K562 (cell line): Measurements from ENCODE around the gene GOLGA8K.
"Not testable (repeated sequence)": the region's sequence is repeated elsewhere in the genome, so short reads cannot be mapped to it uniquely, and the experiment has no call there.

Experiments used
- POLR2A ChIP-seq: fragments of 450-650 bp; conservative IDR thresholded peaks from 2 replicates; pipeline ENCODE4 v1.6.1; 2016
- SIN3A ChIP-seq, 2 experiments: fragments of 150-350 bp in 1 of 2; IDR thresholded peaks; 2 replicates each; pipeline ENCODE4 v1.6.1; 2011 to 2016; ENCODE audit warnings: borderline replicate concordance in 2 of 2, low read depth in 2 of 2, low read length in 2 of 2, mild to moderate bottlenecking in 2 of 2, moderate library complexity in 2 of 2; ENCODE audit not compliant: control insufficient read depth in 1 of 2
- TAF15 ChIP-seq: fragments of 200-400 bp; formaldehyde crosslinking; IDR thresholded peaks from 2 replicates; pipeline ENCODE4 v1.6.1; 2017; ENCODE audit warnings: mild to moderate bottlenecking, low read depth, low read length, moderate library complexity
- ZNF174 ChIP-seq: fragments of 250-450 bp; sonication (Bioruptor Pico); IDR thresholded peaks from 2 replicates; pipeline ENCODE4 v1.4.0; 2020; ENCODE audit warnings: mild to moderate bottlenecking
- TF ChIP-seq, protein P1 (sequence below), 3 experiments: IDR thresholded peaks in 2 of 3; conservative IDR thresholded peaks in 1 of 3; 2 replicates each; pipeline ENCODE4 v1.5.1; 2011 to 2012; ENCODE audit warnings: low read length in 3 of 3, mild to moderate bottlenecking in 3 of 3, control low read depth in 2 of 3, improper control_type of control experiment in 1 of 3, inconsistent platforms in 1 of 3, low read depth in 1 of 3, mixed read lengths in 1 of 3, moderate library complexity in 1 of 3; ENCODE audit not compliant: insufficient read depth in 2 of 3
- TF ChIP-seq, protein P2 (sequence below): fragments of 250-450 bp; sonication (Bioruptor Pico); IDR thresholded peaks from 2 replicates; pipeline ENCODE4 v1.8.0; 2022; ENCODE audit warnings: moderate library complexity, mild to moderate bottlenecking, inconsistent platforms
- TF ChIP-seq, protein P3 (sequence below): fragments of 450-650 bp; IDR thresholded peaks from 2 replicates; pipeline ENCODE4 v1.6.1; 2016; ENCODE audit warnings: antibody characterized with exemption
- TF ChIP-seq, protein P4 (sequence below): sonication (generic); formaldehyde crosslinking; IDR thresholded peaks from 2 replicates; pipeline ENCODE4 v1.8.0; 2023; ENCODE audit warnings: mild to moderate bottlenecking, missing genetic modification reagents
- TF ChIP-seq, protein P5 (sequence below): sonication (generic); formaldehyde crosslinking; IDR thresholded peaks from 2 replicates; pipeline ENCODE4 v1.8.1; 2022; ENCODE audit warnings: missing genetic modification reagents

DNA sequence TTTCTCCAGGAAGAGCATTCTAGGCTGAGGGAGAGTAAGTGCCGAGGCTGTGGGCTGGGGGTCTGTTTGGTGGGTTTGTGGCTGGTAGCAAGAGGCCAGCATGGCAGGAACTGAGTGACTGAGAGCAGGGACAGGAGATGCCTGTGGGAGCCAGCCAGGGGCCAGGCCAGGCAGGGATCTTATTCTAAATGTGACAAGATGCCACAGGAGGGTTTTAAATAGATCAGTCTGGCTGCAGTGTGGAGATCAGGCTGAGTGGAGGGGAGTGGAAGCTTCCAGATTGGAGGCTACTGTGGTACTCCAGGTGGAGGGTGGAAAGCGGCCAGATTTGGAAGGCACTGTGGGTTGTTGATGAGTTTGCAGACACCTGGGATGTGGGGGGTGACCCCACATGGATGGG, 28.9 kb downstream of the GOLGA8K start:
- TF ChIP-seq, protein P1, sequence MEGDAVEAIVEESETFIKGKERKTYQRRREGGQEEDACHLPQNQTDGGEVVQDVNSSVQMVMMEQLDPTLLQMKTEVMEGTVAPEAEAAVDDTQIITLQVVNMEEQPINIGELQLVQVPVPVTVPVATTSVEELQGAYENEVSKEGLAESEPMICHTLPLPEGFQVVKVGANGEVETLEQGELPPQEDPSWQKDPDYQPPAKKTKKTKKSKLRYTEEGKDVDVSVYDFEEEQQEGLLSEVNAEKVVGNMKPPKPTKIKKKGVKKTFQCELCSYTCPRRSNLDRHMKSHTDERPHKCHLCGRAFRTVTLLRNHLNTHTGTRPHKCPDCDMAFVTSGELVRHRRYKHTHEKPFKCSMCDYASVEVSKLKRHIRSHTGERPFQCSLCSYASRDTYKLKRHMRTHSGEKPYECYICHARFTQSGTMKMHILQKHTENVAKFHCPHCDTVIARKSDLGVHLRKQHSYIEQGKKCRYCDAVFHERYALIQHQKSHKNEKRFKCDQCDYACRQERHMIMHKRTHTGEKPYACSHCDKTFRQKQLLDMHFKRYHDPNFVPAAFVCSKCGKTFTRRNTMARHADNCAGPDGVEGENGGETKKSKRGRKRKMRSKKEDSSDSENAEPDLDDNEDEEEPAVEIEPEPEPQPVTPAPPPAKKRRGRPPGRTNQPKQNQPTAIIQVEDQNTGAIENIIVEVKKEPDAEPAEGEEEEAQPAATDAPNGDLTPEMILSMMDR (IDR thresholded peaks at IDR 0.05 in 2 of 3, conservative IDR thresholded peaks at IDR 0.05 in 1 of 3; ENCODE audit: insufficient read depth in 2 of 3, low read depth in 1 of 3, low read length in 3 of 3): not testable (repeated sequence)
- not testable (repeated sequence) for TF ChIP-seq POLR2A; SIN3A (IDR thresholded peaks at IDR 0.05; ENCODE audit: borderline replicate concordance in 2 of 2, control insufficient read depth in 1 of 2, low read depth in 2 of 2, low read length in 2 of 2); ZNF174 (CRISPR knock-in tag); TAF15
- TF ChIP-seq, protein P2, sequence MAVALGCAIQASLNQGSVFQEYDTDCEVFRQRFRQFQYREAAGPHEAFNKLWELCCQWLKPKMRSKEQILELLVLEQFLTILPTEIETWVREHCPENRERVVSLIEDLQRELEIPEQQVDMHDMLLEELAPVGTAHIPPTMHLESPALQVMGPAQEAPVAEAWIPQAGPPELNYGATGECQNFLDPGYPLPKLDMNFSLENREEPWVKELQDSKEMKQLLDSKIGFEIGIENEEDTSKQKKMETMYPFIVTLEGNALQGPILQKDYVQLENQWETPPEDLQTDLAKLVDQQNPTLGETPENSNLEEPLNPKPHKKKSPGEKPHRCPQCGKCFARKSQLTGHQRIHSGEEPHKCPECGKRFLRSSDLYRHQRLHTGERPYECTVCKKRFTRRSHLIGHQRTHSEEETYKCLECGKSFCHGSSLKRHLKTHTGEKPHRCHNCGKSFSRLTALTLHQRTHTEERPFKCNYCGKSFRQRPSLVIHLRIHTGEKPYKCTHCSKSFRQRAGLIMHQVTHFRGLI (CRISPR knock-in tag): not testable (repeated sequence)
- TF ChIP-seq, protein P3, sequence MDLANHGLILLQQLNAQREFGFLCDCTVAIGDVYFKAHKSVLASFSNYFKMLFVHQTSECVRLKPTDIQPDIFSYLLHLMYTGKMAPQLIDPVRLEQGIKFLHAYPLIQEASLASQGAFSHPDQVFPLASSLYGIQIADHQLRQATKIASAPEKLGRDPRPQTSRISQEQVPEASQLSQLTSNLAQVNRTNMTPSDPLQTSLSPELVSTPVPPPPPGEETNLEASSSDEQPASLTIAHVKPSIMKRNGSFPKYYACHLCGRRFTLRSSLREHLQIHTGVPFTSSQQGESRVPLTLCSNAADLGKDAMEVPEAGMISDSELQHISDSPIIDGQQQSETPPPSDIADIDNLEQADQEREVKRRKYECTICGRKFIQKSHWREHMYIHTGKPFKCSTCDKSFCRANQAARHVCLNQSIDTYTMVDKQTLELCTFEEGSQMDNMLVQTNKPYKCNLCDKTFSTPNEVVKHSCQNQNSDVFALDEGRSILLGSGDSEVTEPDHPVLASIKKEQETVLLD: not testable (repeated sequence)
- TF ChIP-seq, protein P4, sequence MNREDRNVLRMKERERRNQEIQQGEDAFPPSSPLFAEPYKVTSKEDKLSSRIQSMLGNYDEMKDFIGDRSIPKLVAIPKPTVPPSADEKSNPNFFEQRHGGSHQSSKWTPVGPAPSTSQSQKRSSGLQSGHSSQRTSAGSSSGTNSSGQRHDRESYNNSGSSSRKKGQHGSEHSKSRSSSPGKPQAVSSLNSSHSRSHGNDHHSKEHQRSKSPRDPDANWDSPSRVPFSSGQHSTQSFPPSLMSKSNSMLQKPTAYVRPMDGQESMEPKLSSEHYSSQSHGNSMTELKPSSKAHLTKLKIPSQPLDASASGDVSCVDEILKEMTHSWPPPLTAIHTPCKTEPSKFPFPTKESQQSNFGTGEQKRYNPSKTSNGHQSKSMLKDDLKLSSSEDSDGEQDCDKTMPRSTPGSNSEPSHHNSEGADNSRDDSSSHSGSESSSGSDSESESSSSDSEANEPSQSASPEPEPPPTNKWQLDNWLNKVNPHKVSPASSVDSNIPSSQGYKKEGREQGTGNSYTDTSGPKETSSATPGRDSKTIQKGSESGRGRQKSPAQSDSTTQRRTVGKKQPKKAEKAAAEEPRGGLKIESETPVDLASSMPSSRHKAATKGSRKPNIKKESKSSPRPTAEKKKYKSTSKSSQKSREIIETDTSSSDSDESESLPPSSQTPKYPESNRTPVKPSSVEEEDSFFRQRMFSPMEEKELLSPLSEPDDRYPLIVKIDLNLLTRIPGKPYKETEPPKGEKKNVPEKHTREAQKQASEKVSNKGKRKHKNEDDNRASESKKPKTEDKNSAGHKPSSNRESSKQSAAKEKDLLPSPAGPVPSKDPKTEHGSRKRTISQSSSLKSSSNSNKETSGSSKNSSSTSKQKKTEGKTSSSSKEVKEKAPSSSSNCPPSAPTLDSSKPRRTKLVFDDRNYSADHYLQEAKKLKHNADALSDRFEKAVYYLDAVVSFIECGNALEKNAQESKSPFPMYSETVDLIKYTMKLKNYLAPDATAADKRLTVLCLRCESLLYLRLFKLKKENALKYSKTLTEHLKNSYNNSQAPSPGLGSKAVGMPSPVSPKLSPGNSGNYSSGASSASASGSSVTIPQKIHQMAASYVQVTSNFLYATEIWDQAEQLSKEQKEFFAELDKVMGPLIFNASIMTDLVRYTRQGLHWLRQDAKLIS (CRISPR knock-in tag): not testable (repeated sequence)
- TF ChIP-seq, protein P5, sequence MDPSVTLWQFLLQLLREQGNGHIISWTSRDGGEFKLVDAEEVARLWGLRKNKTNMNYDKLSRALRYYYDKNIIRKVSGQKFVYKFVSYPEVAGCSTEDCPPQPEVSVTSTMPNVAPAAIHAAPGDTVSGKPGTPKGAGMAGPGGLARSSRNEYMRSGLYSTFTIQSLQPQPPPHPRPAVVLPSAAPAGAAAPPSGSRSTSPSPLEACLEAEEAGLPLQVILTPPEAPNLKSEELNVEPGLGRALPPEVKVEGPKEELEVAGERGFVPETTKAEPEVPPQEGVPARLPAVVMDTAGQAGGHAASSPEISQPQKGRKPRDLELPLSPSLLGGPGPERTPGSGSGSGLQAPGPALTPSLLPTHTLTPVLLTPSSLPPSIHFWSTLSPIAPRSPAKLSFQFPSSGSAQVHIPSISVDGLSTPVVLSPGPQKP (CRISPR knock-in tag): not testable (repeated sequence)
